HCT116 (cell line): ENCODE results near the gene TMEM223. TPM values are rescaled to one million over a fixed set of nuclear protein-coding genes. Genes with fewer than 3 reads are reported as not detected.
"Not testable (repeated sequence)": the region's sequence is repeated elsewhere in the genome, so short reads cannot be mapped to it uniquely, and the experiment has no call there.

Source experiments
- ATAC-seq: fragments of 200-7000 bp; cut with Tn5 transposase; 2 replicates; pipeline ENCODE4 v1.9.1; 2020; ENCODE audit warnings: mild to moderate bottlenecking, moderate library complexity
- BruUV-seq: library from RNA; stranded (reverse); fragments of 400-500 nt; replicated peaks from 2 replicates; lab custom pipeline; 2021; lab: Mats Ljungman, UMichigan
- CTCF ChIA-PET: fragments of 300-600 bp; sonication (Branson Sonifier 250); formaldehyde crosslinking; loops from one replicate; lab custom pipeline; 2021; ENCODE audit warnings: antibody characterized with exemption; lab: Charles Lee
- POLR2A ChIA-PET: fragments of 300-600, 350-600 bp; sonication (Branson Sonifier 250); formaldehyde crosslinking; loops from one replicate; lab custom pipeline; 2021; ENCODE audit warnings: antibody characterized with exemption; lab: Charles Lee
- RAD21 ChIA-PET, 2 experiments: fragments of 300-600 bp; sonication (Branson Sonifier 250); formaldehyde crosslinking; loops; one replicate each; lab custom pipeline; 2023; ENCODE audit warnings: low total read pairs in 2 of 2; ENCODE audit not compliant: uncharacterized antibody in 2 of 2, unreplicated experiment in 2 of 2, low non-redundant PET in 1 of 2; lab: Charles Lee
- DNase-seq: peaks from one replicate; pipeline ENCODE4 v3.0.0-alpha.2; 2010; ENCODE audit warnings: low read depth, low spot score
- H2AFZ ChIP-seq: fragments of 200-600 bp; shearing (Covaris generic), sonication (generic); 2 replicates; pipeline ENCODE4 v1.6.1; 2017; ENCODE audit warnings: low read depth, mixed run types, mixed read lengths, antibody characterized with exemption, low read length; ENCODE audit not compliant: poor library complexity, severe bottlenecking
- H3K27ac ChIP-seq: 2 replicates; pipeline ENCODE4 v1.5.1; 2012; ENCODE audit warnings: low read depth, low read length
- H3K27me3 ChIP-seq: fragments of 200-600 bp; sonication (generic); 2 replicates; pipeline ENCODE4 v1.6.1; 2016; ENCODE audit warnings: mixed run types, low read length, mixed read lengths; ENCODE audit not compliant: insufficient read depth
- H3K36me3 ChIP-seq, 2 experiments: fragments of 200-500 bp in 1 of 2; fragments of 200-600 bp in 1 of 2; sonication (Bioruptor generic) in 1 of 2; sonication (generic) in 1 of 2; 2 replicates each; pipeline versions ENCODE4 v1.5.1 to v1.6.1; 2014 to 2016; ENCODE audit warnings: low read length in 2 of 2, inconsistent platforms in 1 of 2, mixed read lengths in 1 of 2, mixed run types in 1 of 2; ENCODE audit not compliant: insufficient read depth in 2 of 2, control insufficient read depth in 1 of 2
- H3K4me1 ChIP-seq, 2 experiments: fragments of 200-600 bp in 1 of 2; sonication (generic) in 1 of 2; 2 replicates each; pipeline versions ENCODE4 v1.5.1 to v1.6.1; 2012 to 2017; ENCODE audit warnings: low read length in 2 of 2, inconsistent platforms in 1 of 2, mild to moderate bottlenecking in 1 of 2, mixed read lengths in 1 of 2, mixed run types in 1 of 2, moderate library complexity in 1 of 2; ENCODE audit not compliant: insufficient read depth in 2 of 2, control insufficient read depth in 1 of 2
- H3K4me2 ChIP-seq: fragments of 200-600 bp; sonication (generic); 2 replicates; pipeline ENCODE4 v1.6.1; 2017; ENCODE audit warnings: mixed run types, low read length, mixed read lengths
- H3K4me3 ChIP-seq, 2 experiments: fragments of 200-600 bp in 1 of 2; sonication (generic) in 1 of 2; replicated peaks in 1 of 2; 2 replicates each; pipeline ENCODE4 v1.5.1; 2011 to 2016; ENCODE audit warnings: low read length in 2 of 2, control low read depth in 1 of 2, low read depth in 1 of 2, mild to moderate bottlenecking in 1 of 2, mixed read lengths in 1 of 2, mixed run types in 1 of 2
- H3K79me2 ChIP-seq: fragments of 200-600 bp; sonication (generic); 2 replicates; pipeline ENCODE4 v1.6.1; 2017; ENCODE audit warnings: mild to moderate bottlenecking, mixed run types, low read length, moderate library complexity, mixed read lengths; ENCODE audit not compliant: insufficient read depth
- H3K9ac ChIP-seq: fragments of 200-600 bp; sonication (generic); 2 replicates; pipeline ENCODE4 v1.6.1; 2016; ENCODE audit warnings: low read length, mixed read lengths
- H3K9me2 ChIP-seq: fragments of 200-600 bp; sonication (generic), shearing (Covaris generic); 2 replicates; pipeline ENCODE4 v1.6.1; 2017; ENCODE audit warnings: mixed run types, mild to moderate bottlenecking, moderate library complexity; ENCODE audit not compliant: insufficient read depth
- H3K9me3 ChIP-seq, 2 experiments: fragments of 200-500 bp in 1 of 2; fragments of 200-600 bp in 1 of 2; sonication (Bioruptor generic) in 1 of 2; sonication (generic) in 1 of 2; 2 replicates each; pipeline ENCODE4 v1.6.1; 2014 to 2017; ENCODE audit warnings: low read length in 2 of 2, mixed read lengths in 2 of 2, inconsistent platforms in 1 of 2, low read depth in 1 of 2, mild to moderate bottlenecking in 1 of 2, mixed run types in 1 of 2, moderate library complexity in 1 of 2; ENCODE audit not compliant: control insufficient read depth in 1 of 2, insufficient read depth in 1 of 2
- H4K20me1 ChIP-seq: fragments of 200-600 bp; sonication (generic), shearing (Covaris generic); 2 replicates; pipeline ENCODE4 v1.6.1; 2017; ENCODE audit warnings: mixed run types, mild to moderate bottlenecking, moderate library complexity; ENCODE audit not compliant: insufficient read depth
- JUND ChIP-seq: IDR thresholded peaks from 2 replicates; pipeline ENCODE4 v1.6.1; 2012
- REST ChIP-seq: IDR thresholded peaks from 2 replicates; pipeline ENCODE4 v1.6.1; 2012; ENCODE audit warnings: low read depth
- ZFX ChIP-seq: fragments of 450-650 bp; IDR thresholded peaks from 2 replicates; pipeline ENCODE4 v1.6.1; 2017
- intact Hi-C: fragments of 100-400 bp; cut with micrococcal nuclease; formaldehyde crosslinking; loops from 2 replicates; pipeline ENCODE4 v1.10.0; 2022
- total RNA-seq: library from RNA; stranded (reverse); gene quantifications from one replicate; pipeline ENCODE4 v1.2.1, GENCODE V29; 2021; ENCODE audit not compliant: unreplicated experiment

Gene TMEM223
- total RNA-seq, 1 experiment from 2014 or later, result 18.4 TPM

DNA sequence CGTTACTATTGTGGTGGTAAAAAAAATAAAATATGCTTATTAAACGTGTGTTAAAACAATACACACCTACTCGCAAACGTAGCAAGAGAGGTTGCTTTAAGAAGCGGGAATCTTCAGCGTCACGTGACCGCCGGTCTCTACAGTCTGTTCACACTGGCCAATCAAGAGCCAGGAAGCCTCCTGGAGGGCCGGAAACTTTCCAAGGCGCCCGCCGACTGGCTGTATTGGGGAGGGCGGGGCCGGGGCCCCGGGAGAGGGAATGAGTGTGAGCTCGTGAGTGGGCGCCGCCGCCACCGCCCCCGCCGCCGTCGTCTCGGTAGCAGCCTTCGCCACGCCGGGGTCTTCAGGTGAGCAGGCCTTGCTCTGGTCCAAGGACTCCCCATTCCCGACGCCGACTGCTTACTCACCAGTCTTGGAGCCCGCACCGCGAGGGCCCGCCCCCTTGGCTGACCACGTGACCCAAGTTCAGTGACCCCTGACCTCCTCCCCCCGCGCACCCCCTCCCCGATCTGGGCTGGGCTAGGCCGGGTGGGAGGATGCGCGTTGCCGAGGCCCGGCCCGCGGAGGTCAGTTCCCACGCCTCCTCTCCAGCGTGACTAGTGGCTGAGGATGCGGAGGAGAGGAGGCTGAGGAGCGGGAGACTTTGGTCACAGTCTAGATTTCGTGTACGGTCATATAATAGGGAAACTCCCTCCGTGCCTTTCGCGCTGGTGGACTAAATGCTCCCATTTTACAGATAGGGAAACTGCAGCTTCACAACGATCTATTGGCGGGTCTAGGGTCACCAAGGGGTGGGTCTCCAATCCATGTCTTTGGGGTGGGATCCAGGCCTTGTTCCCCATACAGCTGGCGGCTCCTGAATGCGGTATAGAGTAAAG lies 20.4 kb downstream of the TMEM223 start, which contains the start of gene TAF6L (continued):
- TF ChIP-seq REST, result no peak

DNA sequence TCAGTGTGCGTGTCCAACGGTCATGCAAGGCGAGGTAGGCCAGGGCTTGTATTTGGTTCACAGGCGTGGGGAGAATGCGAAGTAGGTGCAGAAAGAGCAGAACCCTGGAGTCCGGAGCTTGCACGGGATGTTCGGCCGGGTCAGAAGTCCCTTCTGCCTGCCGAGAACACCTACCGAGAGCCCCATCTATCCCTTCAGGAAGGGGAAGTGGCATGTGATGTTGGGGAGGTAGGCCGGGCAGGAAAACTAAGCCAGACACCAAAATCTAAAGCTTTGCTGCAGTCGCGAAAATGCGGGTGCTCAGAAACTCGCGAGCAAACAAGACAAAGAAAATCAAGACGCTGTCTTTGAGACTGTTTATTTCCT lies 21.0 kb downstream of the TMEM223 start:
- POLR2A ChIA-PET, result interaction anchor here (0.6 to 3.2 kb wide), 9 partner anchors 9 to 106 kb away, joined by 3 to 16 read pairs (median 5); partner anchors contain the start of genes C11orf98, CSKMT, HNRNPUL2 and POLR2G
- Histone ChIP-seq H4K20me1 (no peaks in the 10 kb centered on the region), H2AFZ (peak overlapping the region; percentile 23), H3K27me3 (no peaks in the 10 kb centered on the region), H3K4me2 (peak overlapping the region; percentile 81), H3K4me1 (peaks cover 7 to 24% of the 10 kb centered on the region in 2 experiments; a peak in 3 of 4 replicates), H3K9me2 (no peaks in the 10 kb centered on the region), H3K36me3 (peaks cover 6 to 10% of the 10 kb centered on the region in 2 experiments; a peak in 2 of 4 replicates), H3K79me2 (peaks cover 19% of the 10 kb centered on the region), H3K27ac (peak overlapping the region; percentile 74)
- RAD21 ChIA-PET, result no interaction called here
- no peak for DNase-seq
- peak; percentile 25; the same call in 1 of the 2 replicates for TF ChIP-seq ZFX
- no peak for TF ChIP-seq JUND
- TF ChIP-seq, all 23 proteins: peak for 1
- no TSS peak for BruUV-seq
- CTCF ChIA-PET, result interaction anchor here (1.0 to 4.0 kb wide), 4 partner anchors 16 to 376 kb away, joined by 3 to 27 read pairs (median 4); partner anchors contain the start of genes HNRNPUL2 and TMEM179B
- Histone ChIP-seq H3K9ac (peak overlapping the region; percentile 73), H3K4me3 (peak overlapping the region; percentile 67 to 69), H3K9me3 (no peaks in the 10 kb centered on the region)
- no peak for ATAC-seq
- intact Hi-C loops, result loop anchor here (1.0 kb wide), 1 partner anchor 9 kb away; the partner anchor contains the start of gene POLR2G

DNA sequence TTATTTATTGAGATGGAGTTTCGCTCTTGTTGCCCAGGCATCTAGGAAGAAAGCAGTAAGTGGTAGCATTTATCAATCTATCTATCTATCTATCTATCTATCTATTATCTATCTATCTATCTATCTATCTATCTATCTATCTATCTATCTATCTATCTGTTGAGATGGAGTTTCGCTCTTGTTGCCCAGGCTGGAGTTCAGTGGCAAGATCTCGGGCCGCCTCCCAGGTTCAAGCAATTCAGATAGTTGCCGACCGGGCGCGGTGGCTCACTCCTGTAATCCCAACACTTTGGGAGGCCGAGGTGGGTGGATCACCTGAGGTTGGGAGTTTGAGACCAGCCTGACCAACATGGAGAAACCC lies 31.0 kb downstream of the TMEM223 start:
- Histone ChIP-seq H3K4me3 (peak overlapping the region; percentile 30 to 94), H3K4me2 (peak overlapping the region; percentile 94), H3K9ac (peak overlapping the region; percentile 90; the same call in 1 of the 2 replicates), H3K79me2 (peaks cover 15% of the 10 kb centered on the region), H3K4me1 (peaks cover 12 to 15% of the 10 kb centered on the region in 2 experiments), H3K27ac (peak overlapping the region; percentile 45; the same call in 1 of the 2 replicates), H3K36me3 (peaks cover 4 to 10% of the 10 kb centered on the region in 2 experiments; a peak in 2 of 4 replicates)
- H3K27me3 ChIP-seq, H4K20me1 ChIP-seq, H3K9me2 ChIP-seq, H3K9me3 ChIP-seq, DNase-seq, H2AFZ ChIP-seq: not testable (repeated sequence)
- intact Hi-C loops, result loop anchor here (1.0 to 10.0 kb wide), 3 partner anchors 10 to 86 kb away; partner anchors contain the start of genes HNRNPUL2, LBHD1, TAF6L and TTC9C
- ChIA-PET CTCF (interaction anchor here (0.9 to 2.3 kb wide), 3 partner anchors 9 to 336 kb away, joined by 5 to 13 read pairs (median 6); partner anchors contain the start of gene TMEM179B), POLR2A (interaction anchor here (0.9 to 1.5 kb wide), 11 partner anchors 9 to 187 kb away, joined by 3 to 15 read pairs (median 4); partner anchors contain the start of genes B3GAT3, C11orf98, CSKMT and EEF1G), RAD21 (interaction anchor here in 1 of 2 experiments (0.7 kb wide), 1 partner anchor 36 kb away, joined by 4 read pairs; no protein-coding TSS in a partner anchor)
- ATAC-seq, result peak; percentile 61
- TSS peak; percentile 85 for BruUV-seq
